Thoracic aorta (tissue), 2 donors: ENCODE data around the gene CEP70. TPM values are rescaled to one million over a fixed set of nuclear protein-coding genes. Genes with fewer than 3 reads are reported as not detected.

Experiments
- ATAC-seq: fragments of 150-250 bp; one replicate; pipeline ENCODE4 v1.8.0; 2017; ENCODE audit warnings: low read depth; ENCODE audit not compliant: insufficient number of reproducible peaks, low FRiP score
- DNase-seq: peaks from one replicate; pipeline ENCODE4 v3.0.0-alpha.2; 2020; ENCODE audit warnings: low spot score
- H3K27ac ChIP-seq, 2 donors: fragments of 200-600 bp; sonication (generic); 1 replicate in 1 of 2; 2 replicates in 1 of 2; pipeline ENCODE4 v1.5.1; 2016; ENCODE audit warnings: mild to moderate bottlenecking in 2 of 2, moderate library complexity in 2 of 2
- H3K27me3 ChIP-seq: fragments of 200-600 bp; sonication (generic); replicated peaks from 2 replicates; pipeline ENCODE4 v1.6.0; 2016; ENCODE audit warnings: mild to moderate bottlenecking; ENCODE audit not compliant: insufficient read depth
- H3K36me3 ChIP-seq: fragments of 200-600 bp; sonication (generic); one replicate; pipeline ENCODE4 v1.5.1; 2016
- H3K4me1 ChIP-seq, 2 donors: fragments of 200-600 bp; sonication (generic); 1 replicate in 1 of 2; 2 replicates in 1 of 2; pipeline versions ENCODE4 v1.5.1 to v1.6.0; 2016; ENCODE audit warnings: low read depth in 2 of 2, mild to moderate bottlenecking in 1 of 2; ENCODE audit not compliant: control insufficient read depth in 1 of 2
- H3K4me3 ChIP-seq: fragments of 200-600 bp; sonication (generic); 2 replicates; pipeline ENCODE4 v1.5.1; 2016; ENCODE audit warnings: mild to moderate bottlenecking
- H3K9me3 ChIP-seq: fragments of 200-600 bp; sonication (generic); 2 replicates; pipeline ENCODE4 v1.5.1; 2016
- total RNA-seq, 2 donors: library from RNA; depleted of rRNA; stranded (reverse); fragments of >200 nt; gene quantifications; one replicate each; pipeline versions ENCODE4 v1.1.0 to v1.2.3, GENCODE V29; 2016
- TF ChIP-seq, protein P1 (sequence below): fragments of 200-600 bp; sonication (generic); IDR thresholded peaks from one replicate; pipeline ENCODE4 v1.5.1; 2019; ENCODE audit warnings: antibody characterized with exemption

CEP70 gene
- total RNA-seq, 2 donors from 2014 or later, result 18.4 to 38.2 TPM

DNA sequence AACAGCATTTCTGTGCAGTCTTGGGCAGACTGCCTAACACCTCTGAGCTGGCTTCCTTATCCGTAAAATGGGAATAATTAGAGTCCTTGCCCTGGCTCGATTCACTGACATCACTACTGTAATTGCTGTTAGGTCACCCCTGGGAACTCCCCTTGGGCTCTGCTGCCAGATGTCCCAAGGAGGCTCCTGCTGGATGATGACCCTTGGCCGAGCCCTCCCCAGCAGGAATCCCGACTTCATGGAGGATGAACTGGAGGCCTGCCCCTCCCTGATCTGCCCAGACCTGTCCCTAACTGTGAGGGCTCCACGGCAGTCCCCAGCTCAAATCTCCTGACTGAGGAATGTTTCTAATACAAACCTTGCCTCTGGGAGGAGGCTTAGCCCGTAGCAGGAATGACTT, 141.6 kb downstream of the CEP70 start:
- H3K4me1 ChIP-seq, result no peaks in the 10 kb centered on the region
- no peaks in the 10 kb centered on the region for H3K36me3 ChIP-seq
- no peak for DNase-seq
- ATAC-seq, result no peak
- H3K4me3 ChIP-seq, result no peak overlapping the region
- H3K27me3 ChIP-seq, result no peaks in the 10 kb centered on the region
- TF ChIP-seq, protein P1, sequence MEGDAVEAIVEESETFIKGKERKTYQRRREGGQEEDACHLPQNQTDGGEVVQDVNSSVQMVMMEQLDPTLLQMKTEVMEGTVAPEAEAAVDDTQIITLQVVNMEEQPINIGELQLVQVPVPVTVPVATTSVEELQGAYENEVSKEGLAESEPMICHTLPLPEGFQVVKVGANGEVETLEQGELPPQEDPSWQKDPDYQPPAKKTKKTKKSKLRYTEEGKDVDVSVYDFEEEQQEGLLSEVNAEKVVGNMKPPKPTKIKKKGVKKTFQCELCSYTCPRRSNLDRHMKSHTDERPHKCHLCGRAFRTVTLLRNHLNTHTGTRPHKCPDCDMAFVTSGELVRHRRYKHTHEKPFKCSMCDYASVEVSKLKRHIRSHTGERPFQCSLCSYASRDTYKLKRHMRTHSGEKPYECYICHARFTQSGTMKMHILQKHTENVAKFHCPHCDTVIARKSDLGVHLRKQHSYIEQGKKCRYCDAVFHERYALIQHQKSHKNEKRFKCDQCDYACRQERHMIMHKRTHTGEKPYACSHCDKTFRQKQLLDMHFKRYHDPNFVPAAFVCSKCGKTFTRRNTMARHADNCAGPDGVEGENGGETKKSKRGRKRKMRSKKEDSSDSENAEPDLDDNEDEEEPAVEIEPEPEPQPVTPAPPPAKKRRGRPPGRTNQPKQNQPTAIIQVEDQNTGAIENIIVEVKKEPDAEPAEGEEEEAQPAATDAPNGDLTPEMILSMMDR, result no peak
- H3K27ac ChIP-seq, result no peak overlapping the region
- H3K9me3 ChIP-seq, result no peaks in the 10 kb centered on the region

DNA sequence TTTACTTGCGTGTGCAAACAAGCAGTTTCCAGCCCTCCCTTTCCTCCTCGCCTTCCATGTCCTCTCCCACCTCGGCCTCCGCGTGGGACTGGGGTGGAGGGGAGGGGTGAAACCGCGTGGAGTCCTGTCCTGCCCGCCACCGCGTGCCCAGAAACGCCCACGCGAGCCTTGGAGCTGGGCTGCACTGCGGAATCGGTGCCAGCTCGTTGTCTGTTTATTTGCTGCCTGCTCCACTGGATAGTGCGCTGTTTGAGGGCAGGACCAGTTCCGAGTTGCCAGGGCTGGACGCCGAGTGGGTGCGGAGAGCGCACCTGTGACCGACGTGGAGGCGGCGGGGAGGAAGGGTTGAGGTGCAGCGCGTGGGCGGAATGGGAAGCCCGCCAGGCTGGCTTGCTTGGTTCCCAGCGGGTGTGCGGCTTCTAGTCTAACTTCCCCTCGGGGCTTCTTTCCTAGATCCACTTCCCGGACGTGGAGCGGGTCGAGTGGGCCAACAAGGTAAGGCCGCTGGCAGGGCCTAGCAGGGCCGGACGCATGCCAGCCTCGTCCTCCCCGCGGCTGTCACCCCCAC, 142.4 kb downstream of the CEP70 start:
- no peak for DNase-seq
- H3K36me3 ChIP-seq, result no peaks in the 10 kb centered on the region
- TF ChIP-seq, protein P1, result no peak

DNA sequence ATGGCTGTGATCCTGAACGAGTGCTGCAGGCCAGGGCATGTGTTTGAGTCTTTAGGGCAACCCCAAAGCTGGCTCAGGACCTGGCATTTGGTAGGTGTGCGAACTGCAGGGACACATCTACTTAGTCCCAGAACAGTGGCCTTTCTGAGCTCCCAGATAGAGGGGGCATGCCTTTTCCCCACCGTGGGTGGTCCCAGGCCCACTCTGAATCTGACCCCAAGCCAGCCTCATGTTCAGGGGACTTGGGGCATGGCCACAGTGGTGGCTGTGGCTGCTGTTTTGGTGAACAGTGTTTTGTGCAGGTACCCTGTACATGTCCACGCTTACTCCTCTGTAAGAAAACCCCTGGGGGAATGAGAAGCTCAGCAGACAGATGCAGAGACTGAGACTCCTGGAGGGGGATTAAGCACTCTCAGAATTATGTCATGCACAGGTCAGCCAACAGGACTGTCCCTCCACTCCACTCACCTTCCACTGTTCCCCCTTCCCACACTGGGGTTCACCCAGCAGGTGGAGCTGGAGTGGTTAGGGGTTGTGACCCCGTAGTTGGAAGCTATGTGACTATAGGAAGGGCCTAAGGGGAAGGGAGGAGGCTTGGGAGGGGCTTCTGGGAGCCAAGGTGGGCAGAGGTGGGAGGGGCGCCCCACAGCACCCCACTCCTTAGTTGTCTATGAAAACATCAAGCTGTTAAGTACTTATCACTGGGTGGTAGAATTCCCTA, 143.2 kb downstream of the CEP70 start:
- ATAC-seq (no peak), DNase-seq (no peak)
- no peak overlapping the region for H3K4me3 ChIP-seq
- H3K4me1 ChIP-seq, result no peaks in the 10 kb centered on the region
- TF ChIP-seq, protein P1, result no peak
- no peaks in the 10 kb centered on the region for H3K27me3 ChIP-seq
- no peak overlapping the region for H3K27ac ChIP-seq
- no peaks in the 10 kb centered on the region for H3K36me3 ChIP-seq
- H3K9me3 ChIP-seq, result no peaks in the 10 kb centered on the region

More for the DNA sequence above, 142.4 kb downstream of the CEP70 start:
- no peak overlapping the region for H3K27ac ChIP-seq
- no peaks in the 10 kb centered on the region for H3K4me1 ChIP-seq
- H3K4me3 ChIP-seq, result no peak overlapping the region
- no peaks in the 10 kb centered on the region for H3K9me3 ChIP-seq
- ATAC-seq, result no peak
- H3K27me3 ChIP-seq, result no peaks in the 10 kb centered on the region

DNA sequence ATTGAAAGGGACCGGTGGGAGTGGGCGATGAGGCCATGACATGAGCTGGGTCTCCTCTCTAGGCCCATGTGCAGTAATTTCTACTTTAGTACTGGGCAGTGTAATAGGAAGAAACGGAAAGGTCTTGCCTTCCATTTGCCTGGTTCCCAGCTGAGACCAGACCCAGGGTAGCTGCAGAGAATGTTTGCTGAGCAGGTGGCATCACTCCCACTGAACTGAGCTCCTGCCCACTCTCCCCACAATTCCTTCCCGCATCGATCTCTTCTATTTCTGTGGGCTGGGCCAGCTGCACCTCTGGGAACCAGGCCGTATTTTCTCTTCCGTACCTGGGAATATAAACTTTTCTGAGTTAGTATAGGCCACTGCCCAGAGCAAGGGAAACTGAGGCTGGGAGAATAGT, 143.9 kb downstream of the CEP70 start:
- TF ChIP-seq, protein P1, result no peak
- Histone ChIP-seq H3K4me3 (no peak overlapping the region), H3K27me3 (no peaks in the 10 kb centered on the region), H3K27ac (no peak overlapping the region), H3K9me3 (no peaks in the 10 kb centered on the region), H3K36me3 (no peaks in the 10 kb centered on the region), H3K4me1 (no peaks in the 10 kb centered on the region)
- ATAC-seq (no peak), DNase-seq (no peak)

DNA sequence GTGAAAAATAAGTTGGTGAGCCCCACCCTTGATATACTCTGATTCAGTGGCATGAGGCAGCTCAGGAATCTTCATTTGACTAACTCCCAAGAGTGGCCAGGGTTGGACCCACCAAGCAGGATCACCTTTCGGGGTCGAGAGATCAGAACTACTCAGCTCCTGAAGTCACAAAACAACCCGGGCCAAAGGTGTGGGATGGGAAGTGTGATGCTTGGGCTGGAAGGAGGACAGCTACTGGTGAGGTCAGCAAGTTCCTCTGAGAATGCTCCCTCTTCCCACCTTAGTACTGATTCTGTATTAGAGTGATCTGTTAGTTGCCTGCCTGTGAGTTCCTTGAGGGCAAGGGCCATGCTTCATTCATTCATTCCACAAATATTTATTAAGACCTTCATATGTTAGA, 144.6 kb downstream of the CEP70 start:
- Histone ChIP-seq H3K27ac (no peak overlapping the region), H3K4me1 (no peaks in the 10 kb centered on the region), H3K27me3 (no peaks in the 10 kb centered on the region), H3K36me3 (no peaks in the 10 kb centered on the region), H3K9me3 (no peaks in the 10 kb centered on the region), H3K4me3 (no peak overlapping the region)
- TF ChIP-seq, protein P1, result no peak
- DNase-seq, result no peak
- no peak for ATAC-seq
